Fibroblast of skin of left quadriceps (primary cell): ENCODE measurements around the gene TMEM179B.

Experiments
- DNase-seq, 2 experiments: peaks; one replicate each; pipeline ENCODE4 v3.0.0-alpha.2; 2013; ENCODE audit warnings: low read depth in 2 of 2

The TMEM179B gene

DNA sequence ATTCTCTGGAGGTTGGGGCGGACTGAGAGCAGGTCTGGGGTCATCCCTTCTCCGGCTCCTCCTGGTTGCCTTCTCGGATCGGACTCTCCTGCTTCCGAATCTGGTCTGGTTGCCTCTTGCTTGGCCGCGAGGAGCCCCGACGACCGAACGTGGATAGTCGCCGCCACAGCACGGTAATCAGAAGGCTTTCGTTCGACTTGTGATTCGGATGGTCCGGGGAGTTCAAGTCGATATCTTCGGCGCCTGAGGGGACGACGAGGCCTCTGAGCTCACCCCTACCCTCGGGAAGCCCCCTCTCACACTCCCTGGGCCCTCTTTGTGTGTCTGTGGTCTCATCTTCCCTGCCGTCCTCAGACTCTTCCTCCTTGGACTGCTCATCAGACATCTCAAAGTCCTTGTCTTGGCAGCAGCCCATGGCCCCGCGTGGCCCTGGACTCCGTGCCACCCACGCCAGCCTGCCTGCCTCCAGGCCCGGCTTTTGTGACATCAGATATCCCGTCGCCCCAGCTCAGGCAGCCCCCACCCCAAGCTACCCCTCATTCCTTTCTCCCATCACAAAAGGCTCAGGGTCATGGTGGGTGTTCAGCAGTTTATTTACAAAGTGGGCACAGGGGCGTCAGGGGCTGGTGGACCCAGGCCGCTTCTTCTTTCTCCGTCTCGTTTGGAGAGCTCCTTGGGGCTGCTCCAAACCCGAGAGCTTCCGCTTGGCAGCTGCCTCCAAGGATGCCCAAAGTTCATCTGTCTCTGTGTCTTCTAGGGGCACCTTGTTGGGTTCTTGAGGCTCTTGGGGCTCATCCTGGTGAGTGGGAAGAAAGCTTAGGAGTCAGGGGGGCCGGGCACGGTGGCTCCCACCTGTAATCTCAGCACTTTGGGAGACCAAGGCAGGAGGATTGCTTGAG lies 45.4 kb downstream of the TMEM179B start, which contains the start of gene TEX54:
Gene TEX54 (minus strand): TSS at position 506 of the 899 bp plus-strand sequence.
- no peak for DNase-seq

DNA sequence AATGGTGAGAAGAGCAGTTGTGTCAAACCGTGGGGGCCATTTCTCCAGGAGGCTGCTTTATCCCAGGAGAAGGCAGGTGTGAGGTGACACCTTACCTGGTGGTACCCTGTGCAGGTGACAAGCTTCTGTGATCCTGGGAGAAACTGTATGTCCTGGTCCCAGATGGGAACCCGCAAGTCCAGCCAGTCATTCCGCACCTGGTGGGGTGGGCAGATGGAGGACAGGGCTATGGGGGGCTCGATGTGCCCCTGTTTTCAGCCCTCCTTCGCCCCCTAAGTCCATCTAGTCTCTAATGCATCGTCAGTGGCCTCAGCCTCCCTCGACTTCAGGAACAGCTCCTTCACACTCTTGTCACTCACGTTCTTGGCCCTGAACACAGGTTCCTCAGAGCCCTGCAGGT lies 48.1 kb downstream of the TMEM179B start:
- no peak for DNase-seq

DNA sequence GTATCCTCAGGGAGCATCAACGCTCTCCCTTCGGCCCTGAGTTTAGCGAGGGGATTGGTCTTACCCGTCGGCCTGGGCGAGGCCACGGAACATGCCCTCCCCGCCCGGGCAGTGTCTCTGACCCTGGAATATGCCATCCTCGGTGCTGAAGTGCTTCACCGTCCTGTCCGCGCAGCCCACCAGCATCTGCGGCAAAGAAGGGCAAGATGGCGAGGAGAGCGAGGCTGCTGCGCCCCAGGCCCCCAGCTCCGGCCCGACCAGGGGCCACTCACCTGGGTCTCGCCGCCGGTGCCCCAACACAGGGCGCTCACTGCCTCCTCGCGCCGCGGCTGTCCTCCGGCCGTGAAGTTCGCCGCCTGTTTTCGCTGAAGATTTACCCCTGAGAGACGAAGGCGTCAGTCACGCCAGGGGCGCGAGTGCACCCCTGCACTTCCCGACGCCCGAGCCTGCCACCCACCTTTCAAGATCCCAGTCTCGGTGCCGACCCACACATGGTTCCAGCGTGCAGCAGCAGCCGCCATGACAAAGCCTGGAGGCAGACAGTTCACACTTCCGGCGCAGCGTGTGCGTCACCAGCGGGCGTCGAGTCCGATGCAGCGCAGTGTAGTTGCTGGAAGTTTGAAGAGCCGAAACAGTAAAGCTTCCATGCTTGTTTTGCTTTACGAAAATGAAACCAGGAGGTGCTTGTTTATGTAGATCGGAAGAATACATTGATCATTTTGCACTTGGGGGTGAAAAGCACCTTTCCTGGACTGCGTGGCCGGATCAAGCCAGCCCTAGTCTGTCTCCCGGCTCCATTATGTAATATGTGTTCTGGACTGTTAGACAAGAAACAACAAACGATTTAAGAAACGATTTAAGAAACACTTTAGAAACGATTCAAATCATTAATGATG lies 52.1 kb downstream of the TMEM179B start, which contains the start of gene WDR74:
Gene WDR74 (minus strand): TSS at position 541 of the 896 bp plus-strand sequence. CDS start 20 bp downstream, at position 521.
- DNase-seq: peak; percentile 70 to 81
